Mesendoderm (in vitro differentiated cells): Measurements from ENCODE around the gene CTNND2.

ENCODE experiments used
- DNase-seq: peaks from one replicate; pipeline ENCODE4 v3.0.0; 2013
- H2AK5ac ChIP-seq: 2 replicates; pipeline ENCODE4 v1.6.1; 2013; ENCODE audit warnings: low read length, inconsistent platforms
- H2BK120ac ChIP-seq: 2 replicates; pipeline ENCODE4 v1.6.1; 2013; ENCODE audit warnings: low read depth, mild to moderate bottlenecking, low read length, moderate library complexity, mixed read lengths
- H2BK15ac ChIP-seq: replicated peaks from 2 replicates; pipeline ENCODE4 v1.6.1; 2013; ENCODE audit warnings: low read depth, mild to moderate bottlenecking, moderate library complexity
- H2BK5ac ChIP-seq: 2 replicates; pipeline ENCODE4 v1.6.1; 2013; ENCODE audit warnings: low read length, inconsistent platforms
- H3K18ac ChIP-seq: 2 replicates; pipeline ENCODE4 v1.6.1; 2013; ENCODE audit warnings: mild to moderate bottlenecking, low read length, mixed read lengths
- H3K23ac ChIP-seq: one replicate; pipeline ENCODE4 v1.6.1; 2013; ENCODE audit warnings: low read length
- H3K27ac ChIP-seq: 2 replicates; pipeline ENCODE4 v1.5.1; 2013; ENCODE audit warnings: low read depth, mild to moderate bottlenecking, inconsistent platforms, low read length, moderate library complexity
- H3K27me3 ChIP-seq: 2 replicates; pipeline ENCODE4 v1.6.1; 2013; ENCODE audit warnings: low read length, control low read depth, mild to moderate bottlenecking, inconsistent platforms; ENCODE audit not compliant: insufficient read depth, poor library complexity
- H3K36me3 ChIP-seq: 2 replicates; pipeline ENCODE4 v1.6.1; 2013; ENCODE audit warnings: low read length, inconsistent platforms; ENCODE audit not compliant: control insufficient read depth, insufficient read depth
- H3K4ac ChIP-seq: one replicate; pipeline ENCODE4 v1.6.1; 2013; ENCODE audit warnings: low read depth, mild to moderate bottlenecking, low read length, moderate library complexity
- H3K4me1 ChIP-seq: 2 replicates; pipeline ENCODE4 v1.6.1; 2013; ENCODE audit warnings: low read depth, low read length, inconsistent platforms; ENCODE audit not compliant: control insufficient read depth
- H3K4me2 ChIP-seq: 2 replicates; pipeline ENCODE4 v1.6.1; 2013; ENCODE audit warnings: low read length
- H3K4me3 ChIP-seq: 2 replicates; pipeline ENCODE4 v1.5.1; 2013; ENCODE audit warnings: mild to moderate bottlenecking, low read length
- H3K56ac ChIP-seq: one replicate; pipeline ENCODE4 v1.6.1; 2013; ENCODE audit warnings: low read length
- H3K79me1 ChIP-seq: 2 replicates; pipeline ENCODE4 v1.6.1; 2013; ENCODE audit warnings: low read length, inconsistent platforms
- H3K79me2 ChIP-seq: 2 replicates; pipeline ENCODE4 v1.6.1; 2013; ENCODE audit warnings: mild to moderate bottlenecking, low read length; ENCODE audit not compliant: control insufficient read depth, insufficient read depth
- H3K9ac ChIP-seq: 2 replicates; pipeline ENCODE4 v1.6.1; 2013; ENCODE audit warnings: low read length, inconsistent platforms
- H4K5ac ChIP-seq: one replicate; pipeline ENCODE4 v1.6.1; 2013; ENCODE audit warnings: low read length
- H4K8ac ChIP-seq: one replicate; pipeline ENCODE4 v1.6.1; 2013; ENCODE audit warnings: low read depth, mild to moderate bottlenecking, control low read depth, low read length, moderate library complexity
- WGBS: extraction: QIAGEN DNeasy Blood & Tissue Kit; methylation state at CpG from one replicate; pipeline ENCODE4 v1.1.7; 2013; ENCODE audit warnings: low lambda C conversion rate, missing lambda C conversion rate; ENCODE audit not compliant: insufficient coverage; ENCODE audit errors: extremely low coverage; 5-methylcytosine and 5-hydroxymethylcytosine counted together

CTNND2 gene

DNA sequence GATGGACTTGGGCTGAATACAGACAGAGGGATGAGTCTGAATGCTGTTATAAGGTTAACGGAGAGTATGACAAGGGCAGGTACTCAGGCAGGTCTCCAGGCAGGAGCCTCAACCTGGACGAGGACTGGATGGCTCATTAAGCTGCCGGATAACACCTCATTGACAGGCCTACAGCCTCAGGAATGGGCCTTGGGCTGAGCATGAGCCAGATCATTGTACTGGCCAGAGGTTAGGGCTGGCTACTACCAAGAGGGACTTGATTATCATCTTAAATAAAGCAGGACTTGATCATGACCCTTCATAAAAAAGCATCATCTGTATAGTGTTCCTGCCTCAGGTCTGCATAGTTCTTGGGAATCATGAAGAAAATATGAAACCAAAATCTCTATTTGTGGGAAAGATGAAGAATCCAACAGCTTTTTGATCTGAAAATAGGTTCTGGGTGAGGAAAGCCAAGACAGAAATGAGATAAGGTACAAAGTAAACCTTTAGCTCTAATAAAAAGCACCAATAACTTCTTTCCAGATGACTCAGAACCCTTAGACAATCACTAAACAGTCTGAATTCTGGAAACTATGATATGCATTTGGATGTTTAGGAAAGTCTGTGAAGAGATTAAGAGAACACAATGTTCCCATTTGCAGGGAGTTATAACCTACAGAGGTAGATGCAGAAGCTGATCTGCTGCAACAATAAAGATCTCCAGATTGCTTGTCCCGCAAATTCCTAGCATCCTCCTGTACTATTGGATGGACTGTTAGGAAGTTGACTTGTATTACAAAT lies 343.1 kb downstream of the CTNND2 start:
- no peak overlapping the region for H3K27ac ChIP-seq
- H2BK5ac ChIP-seq = no peak overlapping the region
- H3K79me1 ChIP-seq = no peaks in the 10 kb centered on the region
- H3K79me2 ChIP-seq = no peaks in the 10 kb centered on the region
- H3K23ac ChIP-seq = no peak overlapping the region
- H4K8ac ChIP-seq = no peak overlapping the region
- no peaks in the 10 kb centered on the region for H3K27me3 ChIP-seq
- H3K4me3 ChIP-seq = no peak overlapping the region
- no CpG with 5 or more reads among the region's 4 CpGs for WGBS
- H2AK5ac ChIP-seq = no peak overlapping the region
- no peaks in the 10 kb centered on the region for H3K36me3 ChIP-seq
- no peak overlapping the region for H3K9ac ChIP-seq
- no peak overlapping the region for H3K4me2 ChIP-seq
- no peak overlapping the region for H2BK15ac ChIP-seq
- H3K18ac ChIP-seq = no peak overlapping the region
- no peak overlapping the region for H2BK120ac ChIP-seq
- no peak overlapping the region for H3K4ac ChIP-seq
- H3K4me1 ChIP-seq = no peaks in the 10 kb centered on the region
- H4K5ac ChIP-seq = no peak overlapping the region
- no peak for DNase-seq
- H3K56ac ChIP-seq = no peak overlapping the region

GRCh38 chr5:11557063-11557462 lies 347.2 kb downstream of the CTNND2 start:
- Histone ChIP-seq H3K27ac (no peak overlapping the region), H3K18ac (no peak overlapping the region), H4K5ac (no peak overlapping the region), H3K4me3 (no peak overlapping the region), H2BK5ac (no peak overlapping the region), H3K9ac (no peak overlapping the region), H2BK120ac (no peak overlapping the region), H3K27me3 (no peaks in the 10 kb centered on the region), H3K56ac (no peak overlapping the region), H3K23ac (no peak overlapping the region), H2AK5ac (no peak overlapping the region), H3K4me2 (no peak overlapping the region), H3K4ac (no peak overlapping the region), H3K4me1 (no peaks in the 10 kb centered on the region), H3K79me1 (no peaks in the 10 kb centered on the region), H2BK15ac (no peak overlapping the region), H4K8ac (no peak overlapping the region), H3K79me2 (no peaks in the 10 kb centered on the region), H3K36me3 (no peaks in the 10 kb centered on the region)
- DNase-seq = no peak
- WGBS = no CpG with 5 or more reads among the region's 3 CpGs

- H3K4me2 ChIP-seq = no peak overlapping the region
- no peaks in the 10 kb centered on the region for H3K79me2 ChIP-seq
- no peaks in the 10 kb centered on the region for H3K4me1 ChIP-seq
- no peak overlapping the region for H3K23ac ChIP-seq
- no peak overlapping the region for H4K5ac ChIP-seq
- no peak overlapping the region for H2BK5ac ChIP-seq
- no peak overlapping the region for H4K8ac ChIP-seq
- no peak for DNase-seq
- no peak overlapping the region for H2BK120ac ChIP-seq
- no CpG with 5 or more reads among the region's 4 CpGs for WGBS
- H3K36me3 ChIP-seq = no peaks in the 10 kb centered on the region
- H3K18ac ChIP-seq = no peak overlapping the region
- H3K27me3 ChIP-seq = no peaks in the 10 kb centered on the region
- no peak overlapping the region for H3K4ac ChIP-seq
- H3K79me1 ChIP-seq = no peaks in the 10 kb centered on the region
- no peak overlapping the region for H3K56ac ChIP-seq
- no peak overlapping the region for H3K27ac ChIP-seq
- no peak overlapping the region for H2AK5ac ChIP-seq
- H3K4me3 ChIP-seq = no peak overlapping the region
- H3K9ac ChIP-seq = no peak overlapping the region
- no peak overlapping the region for H2BK15ac ChIP-seq
Measured at GRCh38 chr5:11555171-11555570, 349.1 kb downstream of the CTNND2 start.

DNA sequence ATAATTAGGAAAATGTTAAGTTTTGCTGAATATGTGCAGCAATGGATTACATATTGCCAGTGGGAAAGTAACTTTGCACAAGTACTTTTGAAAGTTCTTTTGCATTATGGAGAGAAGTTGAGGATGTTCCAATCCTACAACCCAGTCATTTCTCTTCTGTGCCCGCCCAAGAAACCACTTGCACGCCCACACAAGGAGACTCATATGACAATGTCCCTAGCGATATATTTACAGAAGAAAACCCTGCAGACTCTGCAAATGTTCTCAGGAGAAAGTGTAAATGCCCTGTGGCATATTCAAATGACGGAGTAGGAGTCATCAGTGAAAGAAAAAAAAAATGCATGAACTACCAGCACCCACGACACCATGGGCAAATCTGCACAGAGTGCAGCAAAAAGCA lies 356.5 kb downstream of the CTNND2 start:
- no peak for DNase-seq
- no CpG with 5 or more reads among the region's 5 CpGs for WGBS
- H3K9ac ChIP-seq = no peak overlapping the region

DNA sequence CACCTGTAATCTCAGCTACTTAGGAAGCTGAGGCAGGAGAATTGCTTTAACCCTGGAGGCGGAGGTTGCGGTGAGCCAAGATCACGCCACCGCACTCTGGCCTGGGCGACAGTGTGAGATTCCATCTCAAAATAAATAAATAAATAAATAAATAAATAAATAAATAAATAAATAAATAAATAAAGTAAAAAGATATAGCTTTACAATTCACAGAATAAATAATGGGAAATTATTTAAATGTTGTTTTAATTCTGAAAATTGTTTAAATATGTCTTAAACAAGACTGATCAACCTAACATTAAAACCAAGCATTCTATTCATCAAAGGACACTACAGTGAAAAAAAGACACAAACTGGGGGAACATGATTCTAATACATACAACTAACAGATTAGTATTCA lies 357.1 kb downstream of the CTNND2 start:
- no peak overlapping the region for H2BK120ac ChIP-seq
- no peak overlapping the region for H3K23ac ChIP-seq
- no peak overlapping the region for H2AK5ac ChIP-seq
- no peak overlapping the region for H3K56ac ChIP-seq
- no peaks in the 10 kb centered on the region for H3K27me3 ChIP-seq
- H3K79me2 ChIP-seq = no peaks in the 10 kb centered on the region
- no peak overlapping the region for H2BK5ac ChIP-seq
- H3K4ac ChIP-seq = no peak overlapping the region
- H3K4me3 ChIP-seq = no peak overlapping the region
- H4K8ac ChIP-seq = no peak overlapping the region
- H3K4me1 ChIP-seq = no peaks in the 10 kb centered on the region
- H3K18ac ChIP-seq = no peak overlapping the region
- WGBS = no CpG with 5 or more reads among the region's 5 CpGs
- H3K79me1 ChIP-seq = no peaks in the 10 kb centered on the region
- H2BK15ac ChIP-seq = no peak overlapping the region
- no peak overlapping the region for H3K27ac ChIP-seq
- no peak for DNase-seq
- no peak overlapping the region for H3K9ac ChIP-seq
- H4K5ac ChIP-seq = no peak overlapping the region
- no peaks in the 10 kb centered on the region for H3K36me3 ChIP-seq
- H3K4me2 ChIP-seq = no peak overlapping the region

More for the DNA sequence above, 356.5 kb downstream of the CTNND2 start:
- Histone ChIP-seq H4K8ac (no peak overlapping the region), H3K27ac (no peak overlapping the region), H3K36me3 (no peaks in the 10 kb centered on the region), H3K79me1 (no peaks in the 10 kb centered on the region), H3K4me2 (no peak overlapping the region), H3K4ac (no peak overlapping the region), H2BK120ac (no peak overlapping the region), H3K18ac (no peak overlapping the region), H2BK5ac (no peak overlapping the region), H2BK15ac (no peak overlapping the region), H3K4me1 (no peaks in the 10 kb centered on the region), H3K23ac (no peak overlapping the region), H3K56ac (no peak overlapping the region), H3K79me2 (no peaks in the 10 kb centered on the region), H4K5ac (no peak overlapping the region), H2AK5ac (no peak overlapping the region), H3K4me3 (no peak overlapping the region), H3K27me3 (no peaks in the 10 kb centered on the region)

DNA sequence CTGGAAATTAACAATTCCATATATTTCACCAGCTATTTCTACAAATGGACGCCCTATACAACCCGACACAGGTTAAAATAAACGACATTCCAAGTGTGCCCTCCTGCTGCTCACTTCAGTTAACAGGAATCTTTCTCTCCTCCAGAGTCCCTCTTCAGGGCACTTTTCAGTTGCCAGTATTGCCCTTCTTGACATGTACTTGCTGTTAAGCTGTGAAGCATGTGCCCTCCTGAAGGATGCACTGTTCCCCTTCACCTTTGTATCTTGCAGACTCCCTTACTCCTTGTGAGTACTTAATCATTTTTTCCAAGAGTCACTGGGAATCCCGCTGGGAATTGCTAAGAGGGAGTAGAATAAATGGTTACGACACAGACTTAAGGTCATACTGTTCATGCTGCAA lies 364.1 kb downstream of the CTNND2 start:
- no CpG with 5 or more reads among the region's 5 CpGs for WGBS
- Histone ChIP-seq H3K27ac (no peak overlapping the region), H3K9ac (no peak overlapping the region), H3K4me3 (no peak overlapping the region), H2BK15ac (no peak overlapping the region), H2BK5ac (no peak overlapping the region), H2AK5ac (no peak overlapping the region), H4K8ac (no peak overlapping the region), H3K18ac (no peak overlapping the region), H3K79me1 (no peaks in the 10 kb centered on the region), H3K56ac (no peak overlapping the region), H3K36me3 (no peaks in the 10 kb centered on the region), H3K4ac (no peak overlapping the region), H2BK120ac (no peak overlapping the region), H3K4me1 (no peaks in the 10 kb centered on the region), H3K27me3 (no peaks in the 10 kb centered on the region), H4K5ac (no peak overlapping the region), H3K4me2 (no peak overlapping the region), H3K23ac (no peak overlapping the region), H3K79me2 (no peaks in the 10 kb centered on the region)
- peak; percentile 39 for DNase-seq
